ENCODE measurements around the gene P2RX5.

Gene P2RX5

GRCh38 chr17:3657874-3658783 is 37.8 kb downstream of the P2RX5 start:
- DNase-seq (ENCODE audit: low spot score) (no peak), FAIRE-seq (no peak)

GRCh38 chr17:3657588-3657869 is 38.4 kb downstream of the P2RX5 start:
- FAIRE-seq = no peak
- DNase-seq (ENCODE audit: low spot score) = no peak

- no peak for FAIRE-seq
These were observed 39.0 kb downstream of the P2RX5 start for GRCh38 chr17:3656755-3657587.

GRCh38 chr17:3656353-3656752 is 39.6 kb downstream of the P2RX5 start:
- DNase-seq (ENCODE audit: low spot score) (no peak), FAIRE-seq (no peak)

More at GRCh38 chr17:3656755-3657587, 39.0 kb downstream of the P2RX5 start:
- DNase-seq (ENCODE audit: low spot score) = no peak

GRCh38 chr17:3655766-3656165 is 40.2 kb downstream of the P2RX5 start:
- DNase-seq (ENCODE audit: low spot score) (no peak), FAIRE-seq (no peak)

GRCh38 chr17:3647769-3648555 is 48.0 kb downstream of the P2RX5 start:
- FAIRE-seq = no peak
- DNase-seq (ENCODE audit: low spot score) = peak; percentile 30

GRCh38 chr17:3647251-3647650 is 48.7 kb downstream of the P2RX5 start:
- no peak for DNase-seq (ENCODE audit: low spot score)
- no peak for FAIRE-seq

- no peak for DNase-seq (ENCODE audit: low spot score)
- no peak for FAIRE-seq
These were observed 50.6 kb downstream of the P2RX5 start for GRCh38 chr17:3645310-3645709.

- FAIRE-seq = no peak
- no peak for DNase-seq (ENCODE audit: low spot score)
These were observed 52.0 kb downstream of the P2RX5 start for GRCh38 chr17:3643889-3644349.

- FAIRE-seq = no peak
- no peak for DNase-seq (ENCODE audit: low spot score)
These were observed 54.1 kb downstream of the P2RX5 start for GRCh38 chr17:3641717-3642486.

- DNase-seq (ENCODE audit: low spot score) = no peak
- no peak for FAIRE-seq
These were observed 54.9 kb downstream of the P2RX5 start for GRCh38 chr17:3641014-3641413.

- FAIRE-seq = no peak
- no peak for DNase-seq (ENCODE audit: low spot score)
These were observed 55.9 kb downstream of the P2RX5 start for GRCh38 chr17:3639981-3640596.

GRCh38 chr17:3636908-3637373 is 59.0 kb downstream of the P2RX5 start:
- no peak for DNase-seq (ENCODE audit: low spot score)
- FAIRE-seq = no peak

- DNase-seq (ENCODE audit: low spot score) (peak; percentile 96), FAIRE-seq (peak; percentile 30)
These were observed 59.6 kb downstream of the P2RX5 start, which contains the start of the genes CTNS and SHPK for GRCh38 chr17:3636154-3636907. CTNS (plus strand) TSS chr17:3636760; CDS start chr17:3640207, 3,447 bp downstream. SHPK (minus strand) TSS chr17:3636250; CDS start chr17:3636219, 31 bp downstream.

- no peak for DNase-seq (ENCODE audit: low spot score)
- FAIRE-seq = no peak
These were observed 60.3 kb downstream of the P2RX5 start for GRCh38 chr17:3635474-3636153.

- no peak for DNase-seq (ENCODE audit: low spot score)
- FAIRE-seq = no peak
These were observed 63.7 kb downstream of the P2RX5 start for GRCh38 chr17:3632287-3632686.

GRCh38 chr17:3630781-3631180 is 65.2 kb downstream of the P2RX5 start:
- no peak for DNase-seq (ENCODE audit: low spot score)
- no peak for FAIRE-seq

GRCh38 chr17:3627769-3628167 is 68.2 kb downstream of the P2RX5 start:
- FAIRE-seq (no peak), DNase-seq (ENCODE audit: low spot score) (no peak)
